ENCODE measurements around the gene ADAM15. TPM values are rescaled to one million over a fixed set of nuclear protein-coding genes. Genes with fewer than 3 reads are reported as not detected.

The ADAM15 gene
- total and polyA plus RNA-seq, 7 experiments from 2014 or later = 5.8 to 53.7 (median 27.9) TPM

GRCh38 chr1:155079210-155079486 lies 28.0 kb downstream of the ADAM15 start:
- peaks cover 25 to 68% (median 53%) of the 10 kb centered on the region in 7 donors for H3K4me1 Mint-ChIP-seq
- H3K9me3 Mint-ChIP-seq = peaks cover 0 to 4% (median 0%) of the 10 kb centered on the region in 11 donors
- Histone ChIP-seq H3K4me1 (ENCODE audit: control insufficient read depth in 2 of 2, insufficient read depth in 2 of 2, low read length in 2 of 2) (peaks cover 47% of the 10 kb centered on the region in 2 donors), H3K4me3 (ENCODE audit: low read length) (peak overlapping the region; percentile 48), H3K27ac (ENCODE audit: low read depth, low read length) (no peak overlapping the region), H3K27me3 (ENCODE audit: control insufficient read depth in 2 of 2, insufficient read depth in 2 of 2, low read length in 2 of 2) (peaks cover 26 to 27% of the 10 kb centered on the region in 2 donors), H3K36me3 (ENCODE audit: control insufficient read depth in 2 of 3, insufficient read depth in 3 of 3, low read length in 3 of 3) (no peaks in the 10 kb centered on the region), H3K9me3 (ENCODE audit: control insufficient read depth in 2 of 3, low read length in 3 of 3) (no peaks in the 10 kb centered on the region)
- peak overlapping the region in 8 of 9 donors; percentile 1 to 84 (median 50) for H3K27ac Mint-ChIP-seq
- ChIA-PET POLR2A (interaction anchor here (0.8 to 1.6 kb wide), 4 partner anchors 9 to 33 kb away, joined by 3 to 8 read pairs (median 4); partner anchors contain the start of gene EFNA4), CTCF (interaction anchor here (0.7 to 8.1 kb wide), 4 partner anchors 16 to 41 kb away, joined by 3 to 52 read pairs (median 4); partner anchors contain the start of gene EFNA4)
- intact Hi-C loops (cut with micrococcal nuclease) = loop anchor here (1.0 kb wide), 2 partner anchors 8 to 17 kb away; no protein-coding TSS in a partner anchor
- H3K4me3 Mint-ChIP-seq = peak overlapping the region; percentile 79 to 92 (median 86)
- no peak for ATAC-seq
- peaks cover 13 to 51% (median 29%) of the 10 kb centered on the region in 5 donors for H3K27me3 Mint-ChIP-seq
- H3K36me3 Mint-ChIP-seq = peaks cover 0 to 4% (median 0%) of the 10 kb centered on the region in 5 donors
- DNase-seq = no peak

DNA sequence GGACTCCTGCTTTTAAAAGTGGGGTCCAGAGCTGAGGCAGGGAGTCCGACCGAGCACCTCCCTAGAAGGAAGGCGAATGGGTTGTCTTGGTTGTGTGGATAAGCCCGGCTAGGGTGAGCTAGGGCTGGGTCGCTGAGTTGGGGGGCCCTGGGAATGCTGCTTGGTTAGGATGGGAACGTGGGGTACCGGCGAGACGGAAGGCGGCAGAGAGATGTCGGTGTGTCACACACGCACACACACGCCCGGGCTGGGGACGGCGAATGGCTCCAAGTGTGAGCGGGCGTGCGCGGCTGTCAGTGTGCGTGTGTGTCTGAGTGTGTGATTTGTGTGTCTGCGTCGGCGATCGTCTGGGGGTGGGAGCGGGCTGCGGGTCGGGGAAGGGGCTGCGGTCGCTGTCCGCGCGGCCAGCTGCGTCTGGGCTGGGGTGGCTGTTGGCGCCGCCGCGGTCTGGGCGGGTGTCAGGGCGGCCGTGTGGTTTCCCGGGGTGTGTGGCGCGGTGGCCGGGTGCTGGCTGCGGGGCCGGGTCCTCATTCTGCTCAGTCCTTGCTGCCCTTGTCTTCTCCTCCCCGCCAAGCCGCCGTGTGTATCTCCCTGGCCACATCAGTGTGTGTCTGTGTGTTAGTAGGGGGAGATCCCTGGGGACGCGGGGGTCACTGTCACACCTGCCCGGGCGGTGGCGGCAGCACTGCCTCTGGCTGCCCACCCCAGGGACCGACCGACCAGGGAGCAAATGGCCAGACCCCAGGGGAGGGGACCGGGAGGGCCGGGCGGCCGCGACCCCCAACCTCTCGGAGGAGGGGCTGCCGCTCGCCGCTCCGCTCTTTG lies 28.6 kb downstream of the ADAM15 start:
- no peak for ATAC-seq
- peak in 2 of 9 donors; percentile 24 to 40 for DNase-seq
- H3K9me3 Mint-ChIP-seq = peaks cover 0 to 4% (median 0%) of the 10 kb centered on the region in 11 donors
- H3K27me3 Mint-ChIP-seq = peaks cover 17 to 56% (median 31%) of the 10 kb centered on the region in 5 donors
- intact Hi-C loops (cut with micrococcal nuclease) = loop anchor here (1.0 to 10.0 kb wide), 5 partner anchors 8 to 605 kb away; partner anchors contain the start of genes PBXIP1 (in 1 of the 2) and SLC50A1 (in 1 of the 2)
- POLR2A ChIA-PET = interaction anchor here (0.6 to 1.7 kb wide), 5 partner anchors 10 to 93 kb away, joined by 3 to 8 read pairs (median 4); partner anchors contain the start of genes EFNA4 and KRTCAP2
- Histone ChIP-seq H3K4me3 (ENCODE audit: low read length) (peak overlapping the region; percentile 48), H3K4me1 (ENCODE audit: control insufficient read depth in 2 of 2, insufficient read depth in 2 of 2, low read length in 2 of 2) (peaks cover 51 to 53% of the 10 kb centered on the region in 2 donors), H3K27me3 (ENCODE audit: control insufficient read depth in 2 of 2, insufficient read depth in 2 of 2, low read length in 2 of 2) (peaks cover 28 to 31% of the 10 kb centered on the region in 2 donors), H3K9me3 (ENCODE audit: control insufficient read depth in 2 of 3, low read length in 3 of 3) (no peaks in the 10 kb centered on the region), H3K36me3 (ENCODE audit: control insufficient read depth in 2 of 3, insufficient read depth in 3 of 3, low read length in 3 of 3) (no peaks in the 10 kb centered on the region), H3K27ac (ENCODE audit: low read depth, low read length) (no peak overlapping the region)
- peaks cover 0 to 4% (median 0%) of the 10 kb centered on the region in 5 donors for H3K36me3 Mint-ChIP-seq
- CTCF ChIA-PET = interaction anchor here (0.7 to 8.1 kb wide), 4 partner anchors 16 to 42 kb away, joined by 3 to 52 read pairs (median 4); partner anchors contain the start of gene EFNA4
- peak overlapping the region in 8 of 9 donors; percentile 1 to 84 (median 50) for H3K27ac Mint-ChIP-seq
- H3K4me3 Mint-ChIP-seq = peak overlapping the region; percentile 79 to 92 (median 86)
- H3K4me1 Mint-ChIP-seq = peaks cover 30 to 69% (median 55%) of the 10 kb centered on the region in 7 donors

DNA sequence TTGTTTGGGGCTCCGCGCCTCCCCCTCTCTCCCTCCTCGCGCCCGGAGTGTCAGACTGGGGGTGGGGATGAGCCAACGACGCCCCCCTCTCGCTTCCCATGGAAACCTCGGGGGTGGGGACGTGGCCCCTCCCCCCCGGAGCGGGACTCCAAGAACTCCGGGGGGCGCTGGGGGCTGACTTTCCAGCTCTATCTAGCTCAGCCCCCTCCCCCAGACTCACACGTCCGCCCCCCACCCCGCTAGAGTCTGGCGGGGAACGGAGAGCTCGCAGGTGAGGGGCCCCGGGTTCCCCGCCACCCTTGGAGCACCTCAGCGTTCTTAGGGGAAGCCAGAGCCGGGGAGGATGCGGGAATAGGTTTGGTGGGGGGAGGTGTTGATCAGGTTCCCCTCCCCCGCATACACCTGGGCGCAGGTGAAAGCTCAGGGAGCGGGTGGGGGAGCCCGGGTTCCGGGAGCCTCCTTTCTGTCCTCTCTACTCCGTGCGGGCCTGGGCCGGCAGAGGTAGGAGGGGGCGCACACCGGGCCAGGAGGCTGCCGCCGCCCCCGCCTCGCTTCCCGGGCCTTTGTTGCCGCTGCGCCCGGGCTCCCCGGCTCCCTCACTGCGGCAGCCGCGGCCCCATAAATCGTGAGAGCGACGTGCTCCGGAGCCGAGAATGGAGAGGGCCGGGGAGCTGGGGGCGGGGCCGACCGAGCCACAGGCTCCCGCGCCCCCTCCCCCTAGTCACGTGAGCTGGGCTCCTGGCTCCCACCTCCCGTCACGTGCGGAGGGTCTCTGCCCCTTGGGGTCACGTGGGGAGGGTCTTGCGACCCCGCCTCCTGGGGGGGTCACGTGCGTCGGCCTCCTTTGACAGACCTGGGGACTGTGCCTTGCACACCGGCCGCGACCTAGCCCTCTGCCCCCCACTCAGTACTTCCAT lies 29.5 kb downstream of the ADAM15 start:
- Mint-ChIP-seq H3K4me1 (peaks cover 30 to 76% (median 55%) of the 10 kb centered on the region in 7 donors), H3K36me3 (peaks cover 0 to 4% (median 0%) of the 10 kb centered on the region in 5 donors), H3K27ac (peak overlapping the region in 1 of 9 donors; percentile 60), H3K9me3 (peaks cover 0 to 4% (median 0%) of the 10 kb centered on the region in 11 donors), H3K4me3 (peak overlapping the region; percentile 77 to 92 (median 84)), H3K27me3 (peaks cover 17 to 58% (median 31%) of the 10 kb centered on the region in 5 donors)
- Histone ChIP-seq H3K9me3 (ENCODE audit: control insufficient read depth in 2 of 3, low read length in 3 of 3) (no peaks in the 10 kb centered on the region), H3K27ac (ENCODE audit: low read depth, low read length) (no peak overlapping the region), H3K4me3 (ENCODE audit: low read length) (peak overlapping the region; percentile 51), H3K27me3 (ENCODE audit: control insufficient read depth in 2 of 2, insufficient read depth in 2 of 2, low read length in 2 of 2) (peaks cover 28 to 31% of the 10 kb centered on the region in 2 donors), H3K36me3 (ENCODE audit: control insufficient read depth in 2 of 3, insufficient read depth in 3 of 3, low read length in 3 of 3) (no peaks in the 10 kb centered on the region), H3K4me1 (ENCODE audit: control insufficient read depth in 2 of 2, insufficient read depth in 2 of 2, low read length in 2 of 2) (peaks cover 54 to 55% of the 10 kb centered on the region in 2 donors)
- no peak for ATAC-seq
- intact Hi-C loops (cut with micrococcal nuclease) = loop anchor here (5.0 to 10.0 kb wide), 3 partner anchors 57 to 606 kb away; partner anchors contain the start of genes PBXIP1 (in 1 of the 2) and SLC50A1 (in 1 of the 2)
- CTCF ChIA-PET = interaction anchor here (0.6 to 8.1 kb wide), 5 partner anchors 11 to 610 kb away, joined by 3 to 52 read pairs (median 4); partner anchors contain the start of gene EFNA4
- DNase-seq = peak in 3 of 9 donors; percentile 24 to 52 (median 46)
- POLR2A ChIA-PET = interaction anchor here (0.6 to 1.7 kb wide), 6 partner anchors 9 to 125 kb away, joined by 3 to 5 read pairs (median 4); partner anchors contain the start of genes EFNA4, KRTCAP2 and PBXIP1

GRCh38 chr1:155081472-155082300 lies 30.6 kb downstream of the ADAM15 start:
- intact Hi-C loops (cut with micrococcal nuclease) = loop anchor here (5.0 to 10.0 kb wide), 3 partner anchors 56 to 607 kb away; partner anchors contain the start of genes PBXIP1 (in 1 of the 2) and SLC50A1 (in 1 of the 2)
- ATAC-seq = no peak
- peak overlapping the region in 6 of 9 donors; percentile 12 to 76 (median 62) for H3K27ac Mint-ChIP-seq

More at GRCh38 chr1:155081472-155082300, 30.6 kb downstream of the ADAM15 start:
- Histone ChIP-seq H3K4me1 (ENCODE audit: control insufficient read depth in 2 of 2, insufficient read depth in 2 of 2, low read length in 2 of 2) (peaks cover 61 to 63% of the 10 kb centered on the region in 2 donors), H3K27ac (ENCODE audit: low read depth, low read length) (no peak overlapping the region), H3K36me3 (ENCODE audit: control insufficient read depth in 2 of 3, insufficient read depth in 3 of 3, low read length in 3 of 3) (no peaks in the 10 kb centered on the region), H3K9me3 (ENCODE audit: control insufficient read depth in 2 of 3, low read length in 3 of 3) (no peaks in the 10 kb centered on the region), H3K27me3 (ENCODE audit: control insufficient read depth in 2 of 2, insufficient read depth in 2 of 2, low read length in 2 of 2) (peaks cover 28 to 31% of the 10 kb centered on the region in 2 donors), H3K4me3 (ENCODE audit: low read length) (peak overlapping the region; percentile 51)
- peak in 3 of 9 donors; percentile 38 to 52 (median 40) for DNase-seq
- POLR2A ChIA-PET = interaction anchor here (0.7 to 4.4 kb wide), 6 partner anchors 10 to 126 kb away, joined by 3 to 51 read pairs (median 4); partner anchors contain the start of genes EFNA4, KRTCAP2 and PBXIP1
- peaks cover 17 to 58% (median 31%) of the 10 kb centered on the region in 5 donors for H3K27me3 Mint-ChIP-seq
- peaks cover 0 to 4% (median 0%) of the 10 kb centered on the region in 5 donors for H3K36me3 Mint-ChIP-seq
- H3K9me3 Mint-ChIP-seq = peaks cover 0 to 4% (median 0%) of the 10 kb centered on the region in 11 donors
- CTCF ChIA-PET = interaction anchor here (1.1 to 8.1 kb wide), 4 partner anchors 9 to 29 kb away, joined by 3 to 131 read pairs (median 28); partner anchors contain the start of gene EFNA4
- peaks cover 30 to 69% (median 56%) of the 10 kb centered on the region in 7 donors for H3K4me1 Mint-ChIP-seq
- peak overlapping the region; percentile 77 to 92 (median 84) for H3K4me3 Mint-ChIP-seq
